NCI-H1092 (cell line): ENCODE measurements around the gene PSMD14.
"Not testable (repeated sequence)": the region's sequence is repeated elsewhere in the genome, so short reads cannot be mapped to it uniquely, and the experiment has no call there.

ENCODE experiments used
- DNase-seq: peaks from one replicate; lab custom pipeline; 2025; lab: John Stamatoyannopoulos, UW

PSMD14 gene

DNA sequence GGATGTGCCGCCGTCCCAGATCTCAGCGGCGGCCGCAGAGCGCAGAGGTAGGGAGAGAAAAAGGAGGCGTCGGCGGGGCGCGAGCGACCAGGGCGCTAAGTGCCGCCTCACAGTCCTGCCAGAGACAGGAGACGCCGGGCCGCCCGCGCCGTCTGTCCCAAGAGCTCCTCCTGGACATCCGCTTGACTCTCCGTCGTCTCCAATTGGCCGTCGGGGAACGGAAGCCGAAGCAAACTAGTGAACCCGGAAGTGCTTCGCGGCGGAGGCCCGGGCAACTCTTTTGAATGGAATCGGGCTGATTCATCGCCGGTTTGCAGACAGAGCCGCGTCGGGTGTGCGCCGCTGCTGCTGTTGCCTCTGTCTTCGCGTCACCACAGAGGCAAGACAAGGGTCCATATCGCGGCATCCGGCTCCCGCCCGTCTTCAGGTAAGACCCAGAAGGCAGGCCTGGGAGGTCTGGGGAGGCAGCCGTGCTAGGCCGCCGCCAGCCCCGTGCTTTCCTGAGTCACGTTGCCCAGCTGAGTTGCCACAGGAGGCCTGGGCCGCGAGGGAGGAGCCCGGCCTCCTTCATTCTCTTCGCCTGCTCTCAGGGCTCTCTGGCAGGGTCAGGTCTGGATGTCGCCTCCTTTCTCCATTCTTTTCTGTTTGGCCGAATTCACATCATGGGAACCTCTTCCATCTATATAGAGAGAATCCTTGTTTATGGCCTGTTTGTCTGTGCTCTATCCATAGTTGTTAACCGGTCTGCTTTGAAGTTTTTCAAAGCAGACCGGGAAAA, at the start of gene PSMD14:
Gene PSMD14, plus strand, starts transcription at position 248 of the 778 bp plus-strand sequence. CDS start 10,401 bp downstream, outside the sequence.
- DNase-seq: peak; percentile 77

GRCh38 chr2:161265874-161266273, 42.4 kb upstream of the PSMD14 start:
- no peak for DNase-seq

- no peak for DNase-seq
Observed at GRCh38 chr2:161269111-161269510, 39.1 kb upstream of the PSMD14 start.

- peak; percentile 38 for DNase-seq
Observed at GRCh38 chr2:161273038-161273760, 35.0 kb upstream of the PSMD14 start.

GRCh38 chr2:161278564-161279229, 29.5 kb upstream of the PSMD14 start:
- DNase-seq: not testable (repeated sequence)

DNA sequence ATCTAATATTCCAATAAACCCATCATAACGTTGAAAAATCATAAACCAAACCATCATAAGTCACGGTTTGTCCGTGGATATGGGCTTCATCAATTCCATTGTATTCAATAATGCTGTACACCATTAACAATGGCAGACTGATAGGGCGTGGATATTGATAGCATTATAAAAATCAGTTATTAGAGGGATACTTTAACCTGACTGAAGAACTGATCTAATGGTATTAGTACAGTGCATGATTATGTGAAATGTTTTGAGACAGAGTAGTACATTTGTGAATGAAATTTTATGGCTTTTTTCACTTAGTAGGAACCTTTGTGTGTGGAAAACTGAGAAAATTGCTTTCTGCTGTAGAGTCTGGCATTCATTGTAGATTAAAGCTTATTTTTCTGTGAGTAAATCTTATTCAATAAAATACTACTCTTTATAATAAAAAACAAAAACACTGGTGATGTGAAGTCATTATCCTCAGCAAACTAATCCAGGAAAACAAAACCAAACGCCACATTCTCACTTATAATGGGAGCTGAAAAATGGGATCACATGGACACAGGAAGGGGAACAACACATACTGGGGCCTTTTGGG, 28.9 kb upstream of the PSMD14 start:
- DNase-seq: not testable (repeated sequence)

GRCh38 chr2:161280906-161281323, 27.3 kb upstream of the PSMD14 start:
- not testable (repeated sequence) for DNase-seq

DNA sequence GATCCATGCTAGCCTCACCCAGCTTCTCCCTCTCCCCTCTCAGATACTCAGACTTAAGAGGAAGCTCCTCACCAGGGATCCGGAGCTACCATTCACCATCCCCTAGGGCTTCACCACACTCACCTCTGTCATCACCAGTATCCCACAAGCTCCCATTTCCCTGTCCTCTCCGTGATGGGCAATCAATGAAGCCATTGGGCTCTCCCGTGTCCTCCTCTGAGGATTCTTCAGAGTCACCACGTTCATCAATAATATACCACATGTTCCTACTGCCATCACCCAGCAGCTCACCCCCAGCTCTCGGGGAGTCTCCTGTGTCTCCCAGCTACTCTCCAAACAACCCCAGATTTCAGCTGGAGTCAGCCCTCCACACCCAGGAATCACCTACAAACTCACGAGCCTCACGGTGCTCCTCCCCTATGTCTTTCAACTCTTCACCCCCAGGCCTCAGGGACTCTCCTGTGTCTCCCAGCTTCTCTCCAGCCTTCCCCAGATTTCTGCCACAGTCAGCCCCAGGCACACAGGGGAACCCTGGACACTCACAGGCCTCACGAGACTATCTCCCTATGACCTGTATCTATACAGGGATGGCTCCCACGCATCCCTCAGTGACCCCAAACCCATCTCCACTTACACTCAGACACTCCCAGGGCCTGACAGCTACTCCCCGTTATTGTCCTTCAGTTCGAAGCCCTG, 26.5 kb upstream of the PSMD14 start:
- DNase-seq: not testable (repeated sequence)

DNA sequence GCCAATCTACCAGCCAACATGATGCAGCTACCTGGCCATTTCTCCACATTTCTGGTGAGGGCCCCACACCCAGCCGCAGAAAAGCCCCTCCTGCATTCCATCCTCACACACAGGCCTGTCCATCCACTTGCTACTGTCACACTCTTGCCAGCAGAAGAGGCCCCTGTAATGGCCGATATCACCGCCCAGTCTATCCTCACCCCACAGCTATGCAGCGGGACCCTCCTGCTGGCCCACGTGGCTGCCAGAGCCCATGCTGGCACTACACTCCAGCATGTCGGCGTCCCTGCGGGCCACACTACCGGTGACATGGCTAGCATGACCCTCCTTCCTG, 25.9 kb upstream of the PSMD14 start:
- not testable (repeated sequence) for DNase-seq

DNA sequence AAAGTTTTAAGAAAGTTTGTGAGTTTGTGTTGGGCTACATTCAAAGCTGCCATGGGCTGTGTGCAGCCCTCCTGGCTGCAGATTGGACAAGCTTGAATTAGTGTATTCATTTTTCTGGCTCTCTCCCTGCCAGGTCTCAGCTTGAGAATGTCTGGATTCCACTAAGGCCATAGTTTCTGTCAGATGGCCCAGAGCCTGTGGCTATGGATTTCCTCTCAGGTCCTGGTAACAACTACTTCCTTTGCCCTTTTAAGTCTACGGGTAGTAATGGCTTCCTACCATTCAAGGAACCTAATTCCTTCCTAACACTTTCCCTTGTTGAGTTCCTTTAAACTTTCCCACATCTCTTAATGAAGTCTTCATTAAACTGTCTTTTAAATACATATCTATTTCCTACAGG, 24.3 kb upstream of the PSMD14 start:
- DNase-seq: no peak

DNA sequence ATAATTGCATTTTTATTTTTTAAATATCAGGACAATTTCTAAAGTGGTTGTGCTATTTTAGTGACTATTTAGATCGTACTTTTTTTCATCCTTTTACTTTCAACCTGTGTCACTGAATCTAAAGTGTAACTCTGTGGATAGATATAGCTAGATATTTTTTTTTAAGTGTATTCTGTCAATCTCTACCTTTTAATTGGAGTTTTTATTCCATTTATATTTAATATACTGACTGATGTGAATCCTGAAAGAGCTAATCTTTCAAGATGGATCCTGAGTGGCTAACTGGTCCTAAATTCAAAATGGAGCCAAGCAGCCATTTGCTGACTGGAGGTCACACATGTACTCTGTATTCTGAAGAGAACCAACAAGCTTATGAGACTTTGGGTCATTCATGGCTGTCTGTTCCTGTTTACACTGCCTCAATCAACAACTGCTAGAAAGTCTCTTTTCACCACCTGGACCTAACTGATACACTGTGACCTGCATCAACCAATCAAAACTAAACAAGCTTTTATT, 4.6 kb upstream of the PSMD14 start:
- no peak for DNase-seq

- no peak for DNase-seq
Observed at GRCh38 chr2:161306919-161307318, 1.3 kb upstream of the PSMD14 start.

DNA sequence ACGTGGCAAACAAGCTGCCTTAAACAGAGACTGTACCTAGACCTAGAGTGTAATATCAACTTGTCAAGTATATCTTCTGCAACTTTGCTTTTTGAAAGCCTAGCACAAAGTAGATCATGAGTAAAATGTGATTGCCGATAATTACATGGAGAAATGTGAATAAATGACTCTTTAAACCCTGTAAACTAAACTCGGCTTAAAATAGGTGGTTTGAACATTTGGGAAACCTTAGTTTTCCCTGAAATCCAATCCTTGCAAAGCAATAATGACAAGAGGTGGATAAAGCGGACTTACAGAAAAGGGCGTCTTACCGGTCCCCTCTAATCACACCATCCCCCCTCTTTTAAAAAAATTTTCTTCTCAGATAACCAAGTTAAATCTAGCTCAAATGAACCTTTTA, 549 bp upstream of the PSMD14 start:
- DNase-seq: no peak

GRCh38 chr2:161312996-161313395, 4.8 kb downstream of the PSMD14 start:
- DNase-seq: no peak

DNA sequence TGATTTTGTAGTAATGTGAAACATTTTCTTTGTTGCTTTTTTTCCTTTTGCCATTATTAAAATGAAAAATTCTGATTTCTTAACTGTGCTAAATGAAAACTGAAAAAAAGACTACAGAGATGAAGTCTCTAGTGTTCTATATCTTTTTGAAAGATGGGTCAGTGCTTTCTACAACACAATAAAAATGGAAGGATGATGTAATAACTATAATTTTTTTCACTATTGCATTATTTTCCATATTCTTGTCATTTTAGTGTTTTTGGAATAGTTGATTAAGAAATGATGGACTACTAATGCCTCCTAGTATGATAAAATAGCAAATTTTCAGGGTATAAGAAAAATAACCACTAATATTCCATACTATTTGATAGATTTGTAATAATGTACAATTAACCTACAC, 7.2 kb downstream of the PSMD14 start:
- DNase-seq: no peak

- no peak for DNase-seq
Observed at GRCh38 chr2:161316701-161317100, 8.5 kb downstream of the PSMD14 start.

- no peak for DNase-seq
Observed at GRCh38 chr2:161321944-161322648, 13.9 kb downstream of the PSMD14 start.

GRCh38 chr2:161324876-161325275, 16.7 kb downstream of the PSMD14 start:
- no peak for DNase-seq

DNA sequence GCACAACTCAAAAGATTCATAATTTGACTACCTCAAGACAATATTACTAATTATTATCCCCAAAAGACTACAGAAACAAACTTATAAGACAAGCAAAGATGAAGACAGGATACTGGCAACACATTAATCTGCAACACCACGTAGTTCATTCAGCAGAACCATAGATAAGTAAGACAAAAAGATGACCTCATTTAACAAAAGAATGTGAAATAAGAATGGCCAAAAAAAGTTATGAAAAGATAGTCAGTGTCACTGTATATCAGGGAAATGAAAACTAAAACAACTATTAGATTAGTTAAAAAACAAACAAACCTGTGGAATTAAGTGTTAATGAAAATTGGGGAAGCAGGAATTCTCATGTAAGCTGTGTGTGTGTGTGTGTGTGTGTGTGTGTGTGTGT, 19.4 kb downstream of the PSMD14 start:
- no peak for DNase-seq

GRCh38 chr2:161332371-161332967, 24.2 kb downstream of the PSMD14 start:
- DNase-seq: no peak

GRCh38 chr2:161335626-161336025, 27.4 kb downstream of the PSMD14 start:
- no peak for DNase-seq
